ENCODE measurements around the gene ITPR2. TPM values are rescaled to one million over a fixed set of nuclear protein-coding genes. Genes with fewer than 3 reads are reported as not detected.

Gene ITPR2
- total RNA-seq, 1 experiment from 2014 or later = 41.6 TPM

GRCh38 chr12:26845984-26846383 lies 13.0 kb upstream of the ITPR2 start:
- intact Hi-C loops (cut with micrococcal nuclease; ENCODE audit: unreplicated experiment) = loop anchor here (1.0 kb wide), 2 partner anchors 13 to 23 kb away; partner anchors contain the start of gene ITPR2
- CTCF ChIA-PET = interaction anchor here (0.6 to 2.1 kb wide), 8 partner anchors 9 to 695 kb away, joined by 3 to 33 read pairs (median 3); partner anchors contain the start of gene ITPR2

GRCh38 chr12:26845057-26845666 lies 12.2 kb upstream of the ITPR2 start:
- POLR2A ChIA-PET = interaction anchor here (1.9 kb wide), 1 partner anchor 11 kb away, joined by 12 read pairs; the partner anchor contains the start of gene ITPR2
- no peak overlapping the region for H3K27ac Mint-ChIP-seq (ENCODE audit: unreplicated experiment)

More at GRCh38 chr12:26845984-26846383, 13.0 kb upstream of the ITPR2 start:
- Histone ChIP-seq H3K27me3 (replicated peaks; ENCODE audit: control insufficient read depth, insufficient read depth, low read length) (no peaks in the 10 kb centered on the region), H3K4me1 (peaks cover 14% of the 10 kb centered on the region), H3K9me3 (no peaks in the 10 kb centered on the region), H3K4me3 (ENCODE audit: low read depth, low read length) (no peak overlapping the region), H3K36me3 (ENCODE audit: control insufficient read depth, insufficient read depth, low read length) (no peaks in the 10 kb centered on the region)
- H3K27me3 Mint-ChIP-seq (ENCODE audit: insufficient read depth, unreplicated experiment) = no peaks in the 10 kb centered on the region
- H3K4me3 Mint-ChIP-seq (ENCODE audit: unreplicated experiment) = peak overlapping the region; percentile 10
- POLR2A ChIA-PET = interaction anchor here (1.9 kb wide), 1 partner anchor 12 kb away, joined by 12 read pairs; the partner anchor contains the start of gene ITPR2
- H3K4me1 Mint-ChIP-seq (ENCODE audit: low read depth, unreplicated experiment) = peaks cover 21% of the 10 kb centered on the region
- no peaks in the 10 kb centered on the region for H3K36me3 Mint-ChIP-seq (ENCODE audit: insufficient read depth, unreplicated experiment)
- no peaks in the 10 kb centered on the region for H3K9me3 Mint-ChIP-seq (ENCODE audit: unreplicated experiment)
- no peak for TF ChIP-seq CTCF (IDR thresholded peaks at IDR 0.05; ENCODE audit: insufficient read depth in 1 of 2, low read depth in 1 of 2, low read length in 1 of 2, severe bottlenecking in 1 of 2, unreplicated experiment in 1 of 2)
- no TSS peak for BruUV-seq (replicated peaks)
- peak in 1 of 2 experiments; percentile 66 for DNase-seq
- H3K27ac Mint-ChIP-seq (ENCODE audit: unreplicated experiment) = peak overlapping the region; percentile 15

More at GRCh38 chr12:26845057-26845666, 12.2 kb upstream of the ITPR2 start:
- Histone ChIP-seq H3K4me3 (ENCODE audit: low read depth, low read length) (no peak overlapping the region), H3K4me1 (peaks cover 14% of the 10 kb centered on the region), H3K27me3 (replicated peaks; ENCODE audit: control insufficient read depth, insufficient read depth, low read length) (no peaks in the 10 kb centered on the region), H3K9me3 (no peaks in the 10 kb centered on the region), H3K36me3 (ENCODE audit: control insufficient read depth, insufficient read depth, low read length) (no peaks in the 10 kb centered on the region)
- intact Hi-C loops (cut with micrococcal nuclease; ENCODE audit: unreplicated experiment) = loop anchor here (1.0 kb wide), 2 partner anchors 12 to 22 kb away; partner anchors contain the start of gene ITPR2
- DNase-seq = peak; percentile 67 to 84
- TF ChIP-seq CTCF (IDR thresholded peaks at IDR 0.05; ENCODE audit: insufficient read depth in 1 of 2, low read depth in 1 of 2, low read length in 1 of 2, severe bottlenecking in 1 of 2, unreplicated experiment in 1 of 2) = peak; percentile 87 to 91
- Mint-ChIP-seq H3K36me3 (ENCODE audit: insufficient read depth, unreplicated experiment) (no peaks in the 10 kb centered on the region), H3K27me3 (ENCODE audit: insufficient read depth, unreplicated experiment) (no peaks in the 10 kb centered on the region), H3K9me3 (ENCODE audit: unreplicated experiment) (no peaks in the 10 kb centered on the region), H3K4me3 (ENCODE audit: unreplicated experiment) (no peak overlapping the region), H3K4me1 (ENCODE audit: low read depth, unreplicated experiment) (peaks cover 22% of the 10 kb centered on the region)
- CTCF ChIA-PET = interaction anchor here (1.3 to 2.1 kb wide), 4 partner anchors 10 to 134 kb away, joined by 3 to 33 read pairs (median 5); partner anchors contain the start of gene ITPR2
- BruUV-seq (replicated peaks) = no TSS peak

Measured in Caco-2 (cell line).